Activated naive CD4-positive, alpha-beta T cell treated with anti-CD3 and anti-CD28 coated beads for 36 hours (primary cell): ENCODE measurements around the gene FBH1. TPM values are rescaled to one million over a fixed set of nuclear protein-coding genes. Genes with fewer than 3 reads are reported as not detected.
"Not testable (repeated sequence)": the region's sequence is repeated elsewhere in the genome, so short reads cannot be mapped to it uniquely, and the experiment has no call there.

ENCODE experiments used
- CTCF ChIA-PET: fragments of 350-600 bp; sonication (Branson Sonifier 250); formaldehyde crosslinking; loops from one replicate; lab custom pipeline; 2021; ENCODE audit warnings: antibody characterized with exemption; lab: Charles Lee
- DNase-seq: peaks from one replicate; pipeline ENCODE4 v3.0.0-alpha.2; 2020
- H3K27ac Mint-ChIP-seq: one replicate; pipeline ENCODE4 v1.8.0; 2021; ENCODE audit warnings: mild to moderate bottlenecking, mixed read lengths
- H3K27me3 Mint-ChIP-seq: one replicate; pipeline ENCODE4 v1.8.0; 2021; ENCODE audit warnings: low read depth, mixed read lengths
- H3K36me3 Mint-ChIP-seq: one replicate; pipeline ENCODE4 v1.8.0; 2021; ENCODE audit warnings: low read depth, mixed read lengths
- H3K4me1 Mint-ChIP-seq: one replicate; pipeline ENCODE4 v1.8.0; 2021; ENCODE audit warnings: low read depth, mixed read lengths
- H3K4me3 Mint-ChIP-seq: one replicate; pipeline ENCODE4 v1.8.0; 2021; ENCODE audit warnings: mild to moderate bottlenecking, moderate library complexity, mixed read lengths
- H3K9me3 Mint-ChIP-seq: one replicate; pipeline ENCODE4 v1.8.0; 2021; ENCODE audit warnings: mixed read lengths
- intact Hi-C: fragments of 100-400 bp; cut with micrococcal nuclease; formaldehyde crosslinking; loops from one replicate; pipeline ENCODE4 v1.15.1; 2023
- total RNA-seq, 2 experiments: library from RNA; stranded (reverse); gene quantifications; one replicate each; pipeline ENCODE4 v1.2.3, GENCODE V29; 2021

The FBH1 gene
- total RNA-seq, 2 experiments from 2014 or later: 40.4 to 42.7 TPM

- H3K4me3 Mint-ChIP-seq: peak overlapping the region; percentile 1
- peaks cover 51% of the 10 kb centered on the region for H3K4me1 Mint-ChIP-seq
- peak overlapping the region; percentile 80 for H3K27ac Mint-ChIP-seq
- no peaks in the 10 kb centered on the region for H3K27me3 Mint-ChIP-seq
- no peaks in the 10 kb centered on the region for H3K9me3 Mint-ChIP-seq
- peak; percentile 22 for DNase-seq
- CTCF ChIA-PET: no interaction called here
- intact Hi-C loops: no loop called here
- H3K36me3 Mint-ChIP-seq: peaks cover 34% of the 10 kb centered on the region
Observed at GRCh38 chr10:5895804-5896203, 5.8 kb downstream of the FBH1 start.

GRCh38 chr10:5896208-5897052, 6.4 kb downstream of the FBH1 start:
- Mint-ChIP-seq H3K36me3 (peaks cover 34% of the 10 kb centered on the region), H3K4me3 (peak overlapping the region; percentile 1), H3K4me1 (peaks cover 44% of the 10 kb centered on the region), H3K27me3 (no peaks in the 10 kb centered on the region), H3K27ac (peak overlapping the region; percentile 80), H3K9me3 (no peaks in the 10 kb centered on the region)
- DNase-seq: no peak
- intact Hi-C loops: no loop called here
- CTCF ChIA-PET: no interaction called here

DNA sequence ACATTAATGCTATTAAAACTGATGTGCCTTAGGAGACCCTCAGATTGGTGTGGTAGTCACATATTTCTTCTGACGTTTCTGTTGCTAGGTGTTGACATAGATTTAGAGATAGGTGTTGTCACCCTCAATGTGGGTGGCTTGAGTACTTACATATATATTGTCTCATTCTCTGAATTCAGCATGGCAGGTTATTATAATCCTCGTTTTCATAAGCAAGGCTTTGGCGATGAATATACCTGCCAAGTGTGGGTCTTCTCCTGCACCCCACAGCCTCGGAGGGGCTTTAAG, 7.0 kb downstream of the FBH1 start:
- peaks cover 39% of the 10 kb centered on the region for H3K4me1 Mint-ChIP-seq
- H3K4me3 Mint-ChIP-seq: no peak overlapping the region
- H3K36me3 Mint-ChIP-seq: peaks cover 34% of the 10 kb centered on the region
- no peaks in the 10 kb centered on the region for H3K9me3 Mint-ChIP-seq
- CTCF ChIA-PET: no interaction called here
- intact Hi-C loops: no loop called here
- no peak for DNase-seq
- no peak overlapping the region for H3K27ac Mint-ChIP-seq
- H3K27me3 Mint-ChIP-seq: no peaks in the 10 kb centered on the region

- Mint-ChIP-seq H3K27me3 (no peaks in the 10 kb centered on the region), H3K27ac (no peak overlapping the region), H3K4me1 (peaks cover 34% of the 10 kb centered on the region), H3K4me3 (no peak overlapping the region), H3K36me3 (peaks cover 32% of the 10 kb centered on the region), H3K9me3 (no peaks in the 10 kb centered on the region)
- intact Hi-C loops: no loop called here
- DNase-seq: no peak
- CTCF ChIA-PET: no interaction called here
Observed at GRCh38 chr10:5897504-5897903, 7.5 kb downstream of the FBH1 start.

GRCh38 chr10:5898163-5898562, 8.1 kb downstream of the FBH1 start:
- no peak overlapping the region for H3K27ac Mint-ChIP-seq
- H3K4me3 Mint-ChIP-seq: no peak overlapping the region
- CTCF ChIA-PET: no interaction called here
- no peaks in the 10 kb centered on the region for H3K27me3 Mint-ChIP-seq
- intact Hi-C loops: no loop called here
- DNase-seq: no peak
- H3K36me3 Mint-ChIP-seq: peaks cover 32% of the 10 kb centered on the region
- H3K9me3 Mint-ChIP-seq: no peaks in the 10 kb centered on the region
- H3K4me1 Mint-ChIP-seq: peaks cover 30% of the 10 kb centered on the region

DNA sequence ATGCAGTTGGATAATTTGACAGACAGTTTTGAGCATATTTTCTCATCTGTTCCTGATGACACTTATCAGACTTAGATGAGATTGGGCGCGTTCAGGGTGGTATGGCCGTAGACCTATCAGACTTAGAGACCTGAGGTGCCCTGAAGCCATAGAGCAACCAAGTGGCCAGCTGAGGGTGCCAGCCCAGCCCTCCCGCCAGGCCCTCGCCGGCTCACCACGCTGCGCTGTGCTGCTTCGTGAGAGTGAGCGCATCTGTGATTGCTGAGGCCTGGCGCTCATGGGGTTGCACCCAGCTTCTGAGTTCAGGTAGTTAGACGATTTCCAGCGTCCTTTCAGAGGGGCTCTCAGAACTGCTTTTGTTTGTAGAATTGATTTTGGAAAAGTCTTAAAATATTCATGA, 10.2 kb downstream of the FBH1 start:
- intact Hi-C loops: no loop called here
- Mint-ChIP-seq H3K4me1 (peaks cover 25% of the 10 kb centered on the region), H3K9me3 (no peaks in the 10 kb centered on the region), H3K27me3 (no peaks in the 10 kb centered on the region), H3K4me3 (no peak overlapping the region), H3K36me3 (peaks cover 34% of the 10 kb centered on the region), H3K27ac (no peak overlapping the region)
- no peak for DNase-seq
- CTCF ChIA-PET: no interaction called here

GRCh38 chr10:5902511-5903274, 12.7 kb downstream of the FBH1 start:
- no peak for DNase-seq
- CTCF ChIA-PET: no interaction called here
- Mint-ChIP-seq H3K36me3 (peaks cover 34% of the 10 kb centered on the region), H3K4me3 (no peak overlapping the region), H3K4me1 (peaks cover 21% of the 10 kb centered on the region), H3K27ac (no peak overlapping the region), H3K9me3 (no peaks in the 10 kb centered on the region), H3K27me3 (no peaks in the 10 kb centered on the region)
- intact Hi-C loops: no loop called here

GRCh38 chr10:5903563-5903962, 13.5 kb downstream of the FBH1 start:
- CTCF ChIA-PET: no interaction called here
- Mint-ChIP-seq H3K4me1 (peaks cover 23% of the 10 kb centered on the region), H3K4me3 (no peak overlapping the region), H3K36me3 (peaks cover 27% of the 10 kb centered on the region), H3K27me3 (no peaks in the 10 kb centered on the region), H3K27ac (peak overlapping the region; percentile 69), H3K9me3 (no peaks in the 10 kb centered on the region)
- no peak for DNase-seq
- intact Hi-C loops: no loop called here

DNA sequence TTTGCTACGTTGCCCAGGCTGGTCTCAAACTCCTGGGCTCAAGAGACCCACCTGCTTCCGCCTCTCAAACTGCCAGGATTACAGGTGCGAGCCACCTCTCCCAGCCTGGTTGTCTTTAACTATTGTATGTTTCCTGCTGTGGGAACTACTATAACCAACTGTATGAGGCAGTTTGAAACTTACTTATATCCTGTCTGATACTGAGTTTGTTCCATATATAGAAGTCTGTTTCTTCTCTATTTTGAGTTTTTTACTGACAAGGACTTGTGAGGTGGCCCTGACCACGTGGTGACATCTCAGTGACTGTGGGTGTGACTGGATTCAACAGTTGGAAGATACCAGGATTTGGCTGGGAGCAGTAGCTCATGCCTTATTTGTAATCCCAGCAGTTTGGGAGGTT, 14.2 kb downstream of the FBH1 start:
- CTCF ChIA-PET: no interaction called here
- peak; percentile 54 for DNase-seq
- intact Hi-C loops: no loop called here
- Mint-ChIP-seq H3K36me3 (peaks cover 28% of the 10 kb centered on the region), H3K27me3 (no peaks in the 10 kb centered on the region), H3K27ac (peak overlapping the region; percentile 69), H3K4me3 (no peak overlapping the region), H3K9me3 (no peaks in the 10 kb centered on the region), H3K4me1 (peaks cover 23% of the 10 kb centered on the region)

- Mint-ChIP-seq H3K27me3 (no peaks in the 10 kb centered on the region), H3K27ac (no peak overlapping the region), H3K9me3 (no peaks in the 10 kb centered on the region), H3K4me1 (peaks cover 23% of the 10 kb centered on the region), H3K36me3 (peaks cover 33% of the 10 kb centered on the region), H3K4me3 (no peak overlapping the region)
- intact Hi-C loops: no loop called here
- DNase-seq: no peak
- CTCF ChIA-PET: no interaction called here
Observed at GRCh38 chr10:5905854-5906507, 15.9 kb downstream of the FBH1 start.

- no peaks in the 10 kb centered on the region for H3K9me3 Mint-ChIP-seq
- intact Hi-C loops: no loop called here
- H3K4me3 Mint-ChIP-seq: no peak overlapping the region
- CTCF ChIA-PET: no interaction called here
- peaks cover 25% of the 10 kb centered on the region for H3K4me1 Mint-ChIP-seq
- H3K36me3 Mint-ChIP-seq: peaks cover 38% of the 10 kb centered on the region
- no peak for DNase-seq
- no peaks in the 10 kb centered on the region for H3K27me3 Mint-ChIP-seq
- no peak overlapping the region for H3K27ac Mint-ChIP-seq
Observed at GRCh38 chr10:5906651-5907050, 16.6 kb downstream of the FBH1 start.

DNA sequence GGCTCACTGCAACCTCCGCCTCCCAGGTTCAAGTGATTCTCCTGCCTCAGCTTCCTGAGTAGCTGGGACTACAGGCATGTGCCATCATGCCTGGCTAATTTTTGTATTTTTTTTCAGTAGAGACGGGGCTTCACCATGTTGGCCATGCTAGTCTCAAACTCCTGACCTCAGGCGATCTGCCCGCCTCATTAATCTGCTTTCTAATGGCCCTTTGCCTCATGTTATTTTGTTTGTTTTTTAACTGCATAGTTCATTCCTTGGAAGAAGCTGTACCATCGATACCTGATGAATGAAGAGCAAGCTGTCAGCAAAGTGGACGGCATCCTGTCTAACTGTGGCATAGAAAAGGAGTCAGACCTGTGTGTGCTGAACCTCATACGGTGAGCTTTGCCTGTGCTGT, 18.6 kb downstream of the FBH1 start:
- H3K27ac Mint-ChIP-seq, H3K27me3 Mint-ChIP-seq, DNase-seq, H3K9me3 Mint-ChIP-seq, CTCF ChIA-PET, intact Hi-C loops, H3K4me3 Mint-ChIP-seq: not testable (repeated sequence)
- Mint-ChIP-seq H3K36me3 (peaks cover 42% of the 10 kb centered on the region), H3K4me1 (peaks cover 22% of the 10 kb centered on the region)
